ENCODE results near the gene ANKRD29. TPM values are rescaled to one million over a fixed set of nuclear protein-coding genes. Genes with fewer than 3 reads are reported as not detected.

Gene ANKRD29
- total and polyA plus RNA-seq, 8 donors = 23.1 to 75.5 (median 46.1) TPM

- H3K4me1 ChIP-seq = no peaks in the 10 kb centered on the region
- TF ChIP-seq, protein P1, sequence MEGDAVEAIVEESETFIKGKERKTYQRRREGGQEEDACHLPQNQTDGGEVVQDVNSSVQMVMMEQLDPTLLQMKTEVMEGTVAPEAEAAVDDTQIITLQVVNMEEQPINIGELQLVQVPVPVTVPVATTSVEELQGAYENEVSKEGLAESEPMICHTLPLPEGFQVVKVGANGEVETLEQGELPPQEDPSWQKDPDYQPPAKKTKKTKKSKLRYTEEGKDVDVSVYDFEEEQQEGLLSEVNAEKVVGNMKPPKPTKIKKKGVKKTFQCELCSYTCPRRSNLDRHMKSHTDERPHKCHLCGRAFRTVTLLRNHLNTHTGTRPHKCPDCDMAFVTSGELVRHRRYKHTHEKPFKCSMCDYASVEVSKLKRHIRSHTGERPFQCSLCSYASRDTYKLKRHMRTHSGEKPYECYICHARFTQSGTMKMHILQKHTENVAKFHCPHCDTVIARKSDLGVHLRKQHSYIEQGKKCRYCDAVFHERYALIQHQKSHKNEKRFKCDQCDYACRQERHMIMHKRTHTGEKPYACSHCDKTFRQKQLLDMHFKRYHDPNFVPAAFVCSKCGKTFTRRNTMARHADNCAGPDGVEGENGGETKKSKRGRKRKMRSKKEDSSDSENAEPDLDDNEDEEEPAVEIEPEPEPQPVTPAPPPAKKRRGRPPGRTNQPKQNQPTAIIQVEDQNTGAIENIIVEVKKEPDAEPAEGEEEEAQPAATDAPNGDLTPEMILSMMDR (IDR thresholded peaks at IDR 0.05) = no peak
- H3K27me3 ChIP-seq = no peaks in the 10 kb centered on the region
- DNase-seq = no peak
- intact Hi-C loops (cut with DNase I) = no loop called here
- no peak overlapping the region for H3K27ac ChIP-seq
- no peaks in the 10 kb centered on the region for H3K36me3 ChIP-seq
- no peak overlapping the region for H3K4me3 ChIP-seq
- no peak for ATAC-seq
- no peaks in the 10 kb centered on the region for H3K9me3 ChIP-seq
Measured at GRCh38 chr18:23631746-23632145, 31.0 kb downstream of the ANKRD29 start.

GRCh38 chr18:23631312-23631711 is 31.4 kb downstream of the ANKRD29 start:
- H3K9me3 ChIP-seq = no peaks in the 10 kb centered on the region
- no peak for ATAC-seq
- no peak overlapping the region for H3K27ac ChIP-seq
- intact Hi-C loops (cut with DNase I) = no loop called here
- no peaks in the 10 kb centered on the region for H3K4me1 ChIP-seq
- H3K36me3 ChIP-seq = no peaks in the 10 kb centered on the region
- TF ChIP-seq, protein P1 (IDR thresholded peaks at IDR 0.05) = no peak
- H3K4me3 ChIP-seq = no peak overlapping the region
- H3K27me3 ChIP-seq = no peaks in the 10 kb centered on the region
- DNase-seq = no peak

- H3K27ac ChIP-seq = peak overlapping the region in 1 of 2 donors; percentile 71
- TF ChIP-seq, protein P1 (IDR thresholded peaks at IDR 0.05) = no peak
- no peaks in the 10 kb centered on the region for H3K27me3 ChIP-seq
- DNase-seq (peak; percentile 35 to 81 (median 71)), ATAC-seq (peak; percentile 91)
- H3K9me3 ChIP-seq = no peaks in the 10 kb centered on the region
- no peaks in the 10 kb centered on the region for H3K4me1 ChIP-seq
- intact Hi-C loops (cut with DNase I) = loop anchor here in 1 of 2 donors (10.0 kb wide), 1 partner anchor 295 kb away; no protein-coding TSS in a partner anchor
- no peak overlapping the region for H3K4me3 ChIP-seq
- no peaks in the 10 kb centered on the region for H3K36me3 ChIP-seq
Measured at GRCh38 chr18:23629444-23629946, 33.2 kb downstream of the ANKRD29 start.

DNA sequence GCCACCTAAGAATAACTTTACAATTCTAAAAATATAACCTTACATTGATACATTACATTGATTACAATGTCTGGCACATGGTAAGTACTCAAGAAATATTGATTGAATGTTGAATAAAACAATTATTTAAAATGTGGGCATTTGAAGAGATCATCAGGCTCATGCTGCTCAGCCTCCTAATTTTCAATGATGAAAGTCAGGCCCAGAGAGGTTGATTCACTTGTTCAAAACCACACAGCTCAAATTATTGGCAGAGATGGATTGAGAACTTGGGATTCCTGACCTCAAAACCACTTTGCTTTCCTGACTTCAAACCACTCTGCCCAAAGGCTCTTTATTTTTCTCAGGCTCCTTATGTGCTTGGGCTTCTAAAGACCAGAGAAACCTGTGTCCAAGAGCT is 34.7 kb downstream of the ANKRD29 start:
- no peaks in the 10 kb centered on the region for H3K36me3 ChIP-seq
- no peaks in the 10 kb centered on the region for H3K9me3 ChIP-seq
- H3K4me3 ChIP-seq = no peak overlapping the region
- intact Hi-C loops (cut with DNase I) = loop anchor here in 1 of 2 donors (10.0 kb wide), 1 partner anchor 297 kb away; no protein-coding TSS in a partner anchor
- TF ChIP-seq, protein P1 (IDR thresholded peaks at IDR 0.05) = no peak
- DNase-seq (no peak), ATAC-seq (no peak)
- H3K27ac ChIP-seq = peak overlapping the region in 1 of 2 donors; percentile 35
- H3K4me1 ChIP-seq = no peaks in the 10 kb centered on the region
- no peaks in the 10 kb centered on the region for H3K27me3 ChIP-seq

GRCh38 chr18:23627321-23627720 is 35.4 kb downstream of the ANKRD29 start:
- Histone ChIP-seq H3K4me1 (no peaks in the 10 kb centered on the region), H3K27ac (peak overlapping the region in 1 of 2 donors; percentile 35), H3K27me3 (no peaks in the 10 kb centered on the region), H3K9me3 (no peaks in the 10 kb centered on the region), H3K36me3 (no peaks in the 10 kb centered on the region), H3K4me3 (no peak overlapping the region)
- TF ChIP-seq, protein P1 (IDR thresholded peaks at IDR 0.05) = no peak
- intact Hi-C loops (cut with DNase I) = loop anchor here in 1 of 2 donors (10.0 kb wide), 1 partner anchor 297 kb away; no protein-coding TSS in a partner anchor
- ATAC-seq (peak; percentile 65), DNase-seq (peak in 2 of 4 donors; percentile 44 to 54)

All from left lung (tissue), 10 donors.